Choroid plexus epithelial cell (primary cell): ENCODE measurements around the gene CSAD.

ENCODE experiments used
- DNase-seq: peaks from one replicate; pipeline ENCODE4 v3.0.0-alpha.2; 2010; ENCODE audit warnings: low read depth
- H3K4me3 ChIP-seq: 2 replicates; pipeline ENCODE4 v1.5.1; 2011; ENCODE audit warnings: low read depth, mild to moderate bottlenecking, control low read depth, low read length, moderate library complexity
- CTCF ChIP-seq: conservative IDR thresholded peaks from 2 replicates; pipeline ENCODE4 v1.5.1; 2011; ENCODE audit warnings: low read depth, mild to moderate bottlenecking, control low read depth, inconsistent platforms, low read length, moderate library complexity

CSAD gene

GRCh38 chr12:53211476-53212381 is 31.0 kb upstream of the CSAD start:
- TF ChIP-seq CTCF: peak; percentile 36
- DNase-seq: no peak
- no peak overlapping the region for H3K4me3 ChIP-seq

- no peak for DNase-seq
- TF ChIP-seq CTCF: no peak
- no peak overlapping the region for H3K4me3 ChIP-seq
Observed at GRCh38 chr12:53210843-53211242, 30.1 kb upstream of the CSAD start.

GRCh38 chr12:53208877-53209463 is 28.2 kb upstream of the CSAD start:
- DNase-seq: no peak
- no peak for TF ChIP-seq CTCF
- no peak overlapping the region for H3K4me3 ChIP-seq

GRCh38 chr12:53208435-53208834 is 27.7 kb upstream of the CSAD start:
- no peak for TF ChIP-seq CTCF
- no peak overlapping the region for H3K4me3 ChIP-seq
- no peak for DNase-seq

- TF ChIP-seq CTCF: no peak
- DNase-seq: no peak
- H3K4me3 ChIP-seq: no peak within 1 kb of the TSS
Observed at GRCh38 chr12:53207042-53207441, 26.3 kb upstream of the CSAD start, which contains the start of gene ITGB7. ITGB7 (minus strand) TSS chr12:53207251; CDS start chr12:53200443, 6,808 bp downstream.

GRCh38 chr12:53205747-53206419 is 25.2 kb upstream of the CSAD start:
- peak; percentile 94 for DNase-seq
- H3K4me3 ChIP-seq: no peak overlapping the region
- TF ChIP-seq CTCF: no peak
